Activated CD4-positive, alpha-beta T cell treated with anti-CD3 and anti-CD28 coated beads, Interleukin-10, Interleukin-2, amounts not matched to agents 100 ng/mL and 50 ng/mL, durations not matched to agents 16 hours and 8 hours (primary cell): Measurements from ENCODE around the gene GABBR2.

Experiments
- DNase-seq: peaks from one replicate; pipeline ENCODE4 v3.0.0-alpha.2; 2020

GABBR2 gene

GRCh38 chr9:98383758-98384157 is 325.0 kb downstream of the GABBR2 start:
- DNase-seq, result no peak

- no peak for DNase-seq
Observed at GRCh38 chr9:98381311-98382103, 327.2 kb downstream of the GABBR2 start.

GRCh38 chr9:98380065-98380681 is 328.6 kb downstream of the GABBR2 start:
- DNase-seq, result no peak

GRCh38 chr9:98379572-98379971 is 329.2 kb downstream of the GABBR2 start:
- DNase-seq, result no peak

GRCh38 chr9:98378794-98379193 is 329.9 kb downstream of the GABBR2 start:
- no peak for DNase-seq

- no peak for DNase-seq
Observed at GRCh38 chr9:98378206-98378780, 330.4 kb downstream of the GABBR2 start.

- DNase-seq, result no peak
Observed at GRCh38 chr9:98375138-98375726, 333.5 kb downstream of the GABBR2 start.

GRCh38 chr9:98374385-98375051 is 334.2 kb downstream of the GABBR2 start:
- no peak for DNase-seq

GRCh38 chr9:98373609-98374008 is 335.1 kb downstream of the GABBR2 start:
- DNase-seq, result no peak

- DNase-seq, result no peak
Observed at GRCh38 chr9:98372077-98372836, 336.5 kb downstream of the GABBR2 start.

GRCh38 chr9:98370976-98371315 is 337.8 kb downstream of the GABBR2 start:
- no peak for DNase-seq

- DNase-seq, result no peak
Observed at GRCh38 chr9:98370300-98370975, 338.3 kb downstream of the GABBR2 start.

- no peak for DNase-seq
Observed at GRCh38 chr9:98369896-98370295, 338.8 kb downstream of the GABBR2 start.

GRCh38 chr9:98369471-98369870 is 339.3 kb downstream of the GABBR2 start:
- no peak for DNase-seq

GRCh38 chr9:98369066-98369425 is 339.7 kb downstream of the GABBR2 start:
- no peak for DNase-seq

GRCh38 chr9:98368366-98369065 is 340.2 kb downstream of the GABBR2 start:
- DNase-seq, result no peak

- no peak for DNase-seq
Observed at GRCh38 chr9:98367923-98368322, 340.8 kb downstream of the GABBR2 start.

- no peak for DNase-seq
Observed at GRCh38 chr9:98367371-98367900, 341.3 kb downstream of the GABBR2 start.

- DNase-seq, result no peak
Observed at GRCh38 chr9:98365781-98366180, 343.0 kb downstream of the GABBR2 start.

GRCh38 chr9:98365227-98365669 is 343.5 kb downstream of the GABBR2 start:
- peak; percentile 34 for DNase-seq

- no peak for DNase-seq
Observed at GRCh38 chr9:98364086-98364485, 344.6 kb downstream of the GABBR2 start.
